Epithelial cell of proximal tubule (primary cell): ENCODE results near the gene TUBB. TPM values are rescaled to one million over a fixed set of nuclear protein-coding genes. Genes with fewer than 3 reads are reported as not detected.

ENCODE experiments used
- DNase-seq: peaks from one replicate; pipeline ENCODE4 v3.0.0-alpha.2; 2011; ENCODE audit warnings: low read depth
- H3K4me3 ChIP-seq: 2 replicates; pipeline ENCODE4 v1.5.1; 2011; ENCODE audit warnings: low read depth, mild to moderate bottlenecking, low read length
- CTCF ChIP-seq: conservative IDR thresholded peaks from 2 replicates; pipeline ENCODE4 v1.5.1; 2012; ENCODE audit warnings: low read depth, mild to moderate bottlenecking, low read length
- total RNA-seq: library from RNA; depleted of rRNA; stranded (reverse); fragments of >200 nt; gene quantifications from 2 replicates; pipeline ENCODE4 v1.2.3, GENCODE V29; 2015

Gene TUBB
- total RNA-seq = 1,157 and 1,940 TPM in 2 replicates

- peak within 1 kb of the TSS; percentile 91 for H3K4me3 ChIP-seq
- peak; percentile 6 for TF ChIP-seq CTCF
- peak; percentile 80 for DNase-seq
Measured at GRCh38 chr6:30719791-30720737, at the start of gene TUBB. TUBB (plus strand) TSS chr6:30720352; CDS start chr6:30720507, 155 bp downstream.

GRCh38 chr6:30670760-30671527 is 49.2 kb upstream of the TUBB start:
- DNase-seq = no peak
- TF ChIP-seq CTCF = peak; percentile 40
- no peak overlapping the region for H3K4me3 ChIP-seq

GRCh38 chr6:30672445-30673253 is 47.5 kb upstream of the TUBB start, which contains the start of gene DHX16:
DHX16 (minus strand) TSS chr6:30673006; CDS start chr6:30672841, 165 bp downstream.
- DNase-seq = peak; percentile 91
- H3K4me3 ChIP-seq = peak within 1 kb of the TSS; percentile 80
- TF ChIP-seq CTCF = peak; percentile 94

GRCh38 chr6:30676660-30677285 is 43.4 kb upstream of the TUBB start:
- no peak overlapping the region for H3K4me3 ChIP-seq
- DNase-seq = no peak
- no peak for TF ChIP-seq CTCF

GRCh38 chr6:30678964-30679726 is 41.0 kb upstream of the TUBB start:
- peak; percentile 94 for TF ChIP-seq CTCF
- no peak for DNase-seq
- peak overlapping the region; percentile 36 for H3K4me3 ChIP-seq
